Activated naive CD8-positive, alpha-beta T cell treated with anti-CD3 and anti-CD28 coated beads, Interleukin-2, amount 10 ng/mL, durations not matched to agents 7 days and 5 days (primary cell): Measurements from ENCODE around the gene KIF26B. TPM values are rescaled to one million over a fixed set of nuclear protein-coding genes. Genes with fewer than 3 reads are reported as not detected.
"Not testable (repeated sequence)": the region's sequence is repeated elsewhere in the genome, so short reads cannot be mapped to it uniquely, and the experiment has no call there.

ENCODE experiments used
- ATAC-seq: fragments of 150-1000 bp; cut with Tn5 transposase; one replicate; pipeline ENCODE4 v1.10.0; 2021; ENCODE audit warnings: low read depth, moderate library complexity
- POLR2A ChIA-PET: fragments of 350-600 bp; sonication (Branson Sonifier 250); formaldehyde crosslinking; loops from one replicate; lab custom pipeline; 2021; ENCODE audit warnings: antibody characterized with exemption; lab: Charles Lee
- DNase-seq: peaks from one replicate; pipeline ENCODE4 v3.0.0; 2021
- H3K27ac Mint-ChIP-seq: one replicate; pipeline ENCODE4 v1.8.0; 2022; ENCODE audit warnings: mild to moderate bottlenecking, mixed read lengths
- H3K27me3 Mint-ChIP-seq: one replicate; pipeline ENCODE4 v1.8.0; 2022; ENCODE audit warnings: mild to moderate bottlenecking, moderate library complexity, mixed read lengths
- H3K36me3 Mint-ChIP-seq: one replicate; pipeline ENCODE4 v1.8.0; 2021; ENCODE audit warnings: mild to moderate bottlenecking, mixed read lengths
- H3K4me1 Mint-ChIP-seq: one replicate; pipeline ENCODE4 v1.8.0; 2021; ENCODE audit warnings: mixed read lengths
- H3K4me3 Mint-ChIP-seq: one replicate; pipeline ENCODE4 v1.8.0; 2022; ENCODE audit warnings: mild to moderate bottlenecking, moderate library complexity, mixed read lengths
- H3K9me3 Mint-ChIP-seq: one replicate; pipeline ENCODE4 v1.8.0; 2021; ENCODE audit warnings: mixed read lengths
- total RNA-seq, 2 experiments: library from RNA; stranded (reverse); gene quantifications; one replicate each; pipeline ENCODE4 v1.2.3, GENCODE V29; 2021

KIF26B gene
- total RNA-seq, 2 experiments from 2014 or later = 0.14 TPM; not detected in 1

DNA sequence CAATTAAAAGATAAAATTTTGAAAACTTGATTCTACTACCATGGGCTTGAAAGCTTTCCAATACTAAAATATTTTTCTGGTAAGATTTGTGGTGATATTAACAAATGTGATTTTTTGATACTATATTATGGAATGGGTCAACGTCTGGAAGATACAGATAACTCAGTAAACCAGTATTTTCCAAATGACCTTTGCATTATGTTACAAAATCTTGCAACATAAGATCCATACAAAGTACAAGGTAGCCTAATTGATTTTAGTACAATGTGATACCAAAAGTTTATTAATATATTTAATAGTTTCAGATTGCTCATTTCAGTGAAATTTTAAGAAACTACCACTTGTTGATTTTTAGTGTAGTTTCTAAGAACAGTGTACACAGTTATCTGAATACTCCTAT lies 236.2 kb downstream of the KIF26B start:
- Mint-ChIP-seq H3K36me3 (no peaks in the 10 kb centered on the region), H3K9me3 (peaks cover 3% of the 10 kb centered on the region), H3K4me1 (no peaks in the 10 kb centered on the region), H3K27ac (no peak overlapping the region), H3K27me3 (peaks cover 12% of the 10 kb centered on the region), H3K4me3 (no peak overlapping the region)
- DNase-seq (no peak), ATAC-seq (no peak)
- POLR2A ChIA-PET = no interaction called here

- no peak for ATAC-seq
- no peaks in the 10 kb centered on the region for H3K4me1 Mint-ChIP-seq
- no peak overlapping the region for H3K27ac Mint-ChIP-seq
- H3K9me3 Mint-ChIP-seq = peaks cover 3% of the 10 kb centered on the region
- no peak overlapping the region for H3K4me3 Mint-ChIP-seq
- no peak for DNase-seq
- POLR2A ChIA-PET = no interaction called here
- no peaks in the 10 kb centered on the region for H3K36me3 Mint-ChIP-seq
- peaks cover 13% of the 10 kb centered on the region for H3K27me3 Mint-ChIP-seq
Measured at GRCh38 chr1:245393694-245394093, 238.9 kb downstream of the KIF26B start.

DNA sequence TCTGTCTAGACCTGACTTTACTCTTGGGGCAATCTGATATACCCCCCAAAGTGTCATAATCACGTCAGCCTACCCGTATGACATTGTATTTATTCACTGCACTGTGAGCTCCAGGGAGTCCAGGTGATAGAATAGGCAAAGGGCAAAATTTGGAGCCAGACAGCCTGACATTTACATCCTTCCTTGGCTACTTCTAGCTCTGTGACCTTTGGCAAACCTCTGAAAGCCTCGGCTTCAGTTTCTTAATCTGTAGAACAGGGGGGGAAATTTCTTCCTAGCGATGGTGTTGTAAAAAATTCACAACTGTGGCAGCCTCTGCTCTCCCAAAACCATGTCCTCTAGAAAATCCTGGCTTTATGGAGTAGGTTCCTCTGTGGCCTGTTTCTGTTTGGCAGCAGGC lies 240.9 kb downstream of the KIF26B start:
- ATAC-seq = no peak
- peaks cover 3% of the 10 kb centered on the region for H3K9me3 Mint-ChIP-seq
- H3K4me3 Mint-ChIP-seq = no peak overlapping the region
- POLR2A ChIA-PET = no interaction called here
- DNase-seq = no peak
- H3K4me1 Mint-ChIP-seq = no peaks in the 10 kb centered on the region
- H3K36me3 Mint-ChIP-seq = no peaks in the 10 kb centered on the region
- H3K27me3 Mint-ChIP-seq = peaks cover 16% of the 10 kb centered on the region
- no peak overlapping the region for H3K27ac Mint-ChIP-seq

GRCh38 chr1:245396615-245397014 lies 241.8 kb downstream of the KIF26B start:
- POLR2A ChIA-PET = no interaction called here
- no peak overlapping the region for H3K27ac Mint-ChIP-seq
- H3K36me3 Mint-ChIP-seq = no peaks in the 10 kb centered on the region
- no peaks in the 10 kb centered on the region for H3K4me1 Mint-ChIP-seq
- DNase-seq (no peak), ATAC-seq (no peak)
- no peak overlapping the region for H3K4me3 Mint-ChIP-seq
- H3K27me3 Mint-ChIP-seq = peaks cover 15% of the 10 kb centered on the region
- H3K9me3 Mint-ChIP-seq = peaks cover 3% of the 10 kb centered on the region

GRCh38 chr1:245397771-245398170 lies 243.0 kb downstream of the KIF26B start:
- no peak overlapping the region for H3K27ac Mint-ChIP-seq
- POLR2A ChIA-PET = no interaction called here
- H3K27me3 Mint-ChIP-seq = peaks cover 17% of the 10 kb centered on the region
- no peaks in the 10 kb centered on the region for H3K36me3 Mint-ChIP-seq
- peaks cover 3% of the 10 kb centered on the region for H3K9me3 Mint-ChIP-seq
- H3K4me1 Mint-ChIP-seq = no peaks in the 10 kb centered on the region
- no peak for DNase-seq
- ATAC-seq = no peak
- no peak overlapping the region for H3K4me3 Mint-ChIP-seq

- H3K27me3 Mint-ChIP-seq = peaks cover 15% of the 10 kb centered on the region
Measured at GRCh38 chr1:245398180-245398579, 243.4 kb downstream of the KIF26B start.

DNA sequence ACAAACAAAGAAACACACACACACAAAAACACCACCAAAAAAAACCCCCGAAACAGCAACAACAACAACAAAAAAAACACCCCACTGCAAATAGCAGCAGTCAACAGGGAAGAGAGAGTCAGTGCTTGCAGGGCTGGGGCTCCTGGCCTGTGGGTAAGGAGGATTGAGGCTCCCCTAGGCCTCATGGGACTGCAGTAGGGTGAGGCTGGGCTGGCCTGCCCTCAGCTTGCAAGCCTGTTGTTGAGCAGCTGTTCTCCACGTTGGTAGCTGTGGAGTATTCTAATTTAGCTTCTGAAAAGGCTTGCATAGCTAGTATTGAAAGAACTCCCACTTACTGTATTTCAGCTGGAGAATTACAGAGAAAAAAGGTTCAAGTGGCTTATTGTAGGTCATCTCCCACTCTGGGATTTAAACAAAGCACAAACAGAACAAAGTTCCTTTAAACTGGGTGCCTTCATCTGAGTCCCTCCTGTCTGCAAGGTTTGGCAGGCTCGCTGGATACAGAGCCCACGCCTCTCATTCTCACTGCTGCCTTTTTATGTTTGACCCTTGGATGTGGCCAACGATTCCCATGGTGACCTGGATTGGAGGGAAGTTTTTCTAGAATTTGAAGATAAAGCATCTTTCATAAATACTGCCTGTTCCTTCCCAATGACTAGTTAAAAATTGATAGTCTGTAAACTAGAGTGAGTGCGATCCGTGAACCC lies 247.2 kb downstream of the KIF26B start:
- no peaks in the 10 kb centered on the region for H3K36me3 Mint-ChIP-seq
- POLR2A ChIA-PET = no interaction called here

More at GRCh38 chr1:245398180-245398579, 243.4 kb downstream of the KIF26B start:
- Mint-ChIP-seq H3K36me3 (no peaks in the 10 kb centered on the region), H3K9me3 (peaks cover 2% of the 10 kb centered on the region), H3K4me1 (no peaks in the 10 kb centered on the region), H3K4me3 (no peak overlapping the region), H3K27ac (no peak overlapping the region)
- DNase-seq (no peak), ATAC-seq (no peak)
- POLR2A ChIA-PET = no interaction called here

GRCh38 chr1:245402998-245403397 lies 248.2 kb downstream of the KIF26B start:
- H3K36me3 Mint-ChIP-seq, H3K27ac Mint-ChIP-seq, H3K4me1 Mint-ChIP-seq, POLR2A ChIA-PET, H3K4me3 Mint-ChIP-seq, H3K9me3 Mint-ChIP-seq, ATAC-seq, DNase-seq: not testable (repeated sequence)
- H3K27me3 Mint-ChIP-seq = peaks cover 14% of the 10 kb centered on the region

More for the DNA sequence above, 247.2 kb downstream of the KIF26B start:
- Mint-ChIP-seq H3K9me3 (no peaks in the 10 kb centered on the region), H3K4me3 (no peak overlapping the region), H3K27ac (no peak overlapping the region), H3K4me1 (no peaks in the 10 kb centered on the region), H3K27me3 (peaks cover 16% of the 10 kb centered on the region)
- no peak for DNase-seq
- no peak for ATAC-seq

- H3K4me1 Mint-ChIP-seq = no peaks in the 10 kb centered on the region
- peaks cover 9% of the 10 kb centered on the region for H3K27me3 Mint-ChIP-seq
- ATAC-seq (no peak), DNase-seq (no peak)
- H3K36me3 Mint-ChIP-seq = no peaks in the 10 kb centered on the region
- H3K9me3 Mint-ChIP-seq = no peaks in the 10 kb centered on the region
- POLR2A ChIA-PET = no interaction called here
- H3K4me3 Mint-ChIP-seq = no peak overlapping the region
- no peak overlapping the region for H3K27ac Mint-ChIP-seq
Measured at GRCh38 chr1:245404527-245404926, 249.7 kb downstream of the KIF26B start.

DNA sequence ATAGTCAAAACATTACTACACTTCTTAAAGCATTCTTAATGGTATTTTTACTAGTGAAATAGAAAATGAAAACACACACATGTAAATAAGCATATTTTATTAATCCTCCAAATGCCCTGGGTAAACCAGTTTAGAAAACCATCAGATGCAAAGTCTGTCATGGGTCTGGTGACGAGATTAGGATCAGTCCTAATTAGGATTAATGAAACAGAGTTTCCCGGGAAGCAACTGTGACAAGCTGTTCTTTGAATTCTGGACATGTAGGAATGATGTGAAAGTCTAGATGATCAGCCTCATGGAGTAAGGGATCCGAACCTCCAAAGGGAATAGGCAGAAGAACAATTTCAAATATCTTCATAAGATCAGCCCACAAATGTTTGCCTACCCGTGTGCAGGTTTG lies 250.2 kb downstream of the KIF26B start:
- no peaks in the 10 kb centered on the region for H3K4me1 Mint-ChIP-seq
- H3K4me3 Mint-ChIP-seq = no peak overlapping the region
- ATAC-seq (no peak), DNase-seq (no peak)
- H3K36me3 Mint-ChIP-seq = no peaks in the 10 kb centered on the region
- POLR2A ChIA-PET = no interaction called here
- H3K27me3 Mint-ChIP-seq = peaks cover 9% of the 10 kb centered on the region
- H3K9me3 Mint-ChIP-seq = no peaks in the 10 kb centered on the region
- H3K27ac Mint-ChIP-seq = no peak overlapping the region

DNA sequence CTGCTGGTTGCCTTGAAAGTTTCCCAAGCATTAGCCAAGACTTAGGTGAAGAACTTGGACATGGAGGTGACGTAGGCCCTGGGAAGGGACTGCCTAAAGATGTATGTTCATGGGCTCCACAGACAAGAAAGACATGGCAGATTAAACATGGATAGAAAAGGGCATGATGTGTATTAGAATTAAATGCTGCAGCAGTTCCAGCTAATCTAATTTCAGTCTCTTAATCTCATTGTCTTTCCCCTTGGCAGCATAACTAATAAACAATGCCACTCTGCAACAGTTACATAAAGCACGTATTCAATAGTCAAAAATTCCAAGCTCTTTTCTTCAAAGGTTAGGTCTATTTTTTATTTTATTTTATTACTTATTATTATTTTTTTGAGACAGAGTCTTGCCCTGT lies 251.6 kb downstream of the KIF26B start:
- DNase-seq (no peak), ATAC-seq (no peak)
- H3K27me3 Mint-ChIP-seq = peaks cover 9% of the 10 kb centered on the region
- no peaks in the 10 kb centered on the region for H3K36me3 Mint-ChIP-seq
- POLR2A ChIA-PET = no interaction called here
- no peaks in the 10 kb centered on the region for H3K9me3 Mint-ChIP-seq
- H3K27ac Mint-ChIP-seq = no peak overlapping the region
- no peak overlapping the region for H3K4me3 Mint-ChIP-seq
- no peaks in the 10 kb centered on the region for H3K4me1 Mint-ChIP-seq

GRCh38 chr1:245407983-245408382 lies 253.2 kb downstream of the KIF26B start:
- DNase-seq (no peak), ATAC-seq (no peak)
- Mint-ChIP-seq H3K27me3 (peaks cover 6% of the 10 kb centered on the region), H3K9me3 (no peaks in the 10 kb centered on the region), H3K4me3 (no peak overlapping the region), H3K27ac (no peak overlapping the region), H3K4me1 (no peaks in the 10 kb centered on the region), H3K36me3 (no peaks in the 10 kb centered on the region)
- POLR2A ChIA-PET = no interaction called here

DNA sequence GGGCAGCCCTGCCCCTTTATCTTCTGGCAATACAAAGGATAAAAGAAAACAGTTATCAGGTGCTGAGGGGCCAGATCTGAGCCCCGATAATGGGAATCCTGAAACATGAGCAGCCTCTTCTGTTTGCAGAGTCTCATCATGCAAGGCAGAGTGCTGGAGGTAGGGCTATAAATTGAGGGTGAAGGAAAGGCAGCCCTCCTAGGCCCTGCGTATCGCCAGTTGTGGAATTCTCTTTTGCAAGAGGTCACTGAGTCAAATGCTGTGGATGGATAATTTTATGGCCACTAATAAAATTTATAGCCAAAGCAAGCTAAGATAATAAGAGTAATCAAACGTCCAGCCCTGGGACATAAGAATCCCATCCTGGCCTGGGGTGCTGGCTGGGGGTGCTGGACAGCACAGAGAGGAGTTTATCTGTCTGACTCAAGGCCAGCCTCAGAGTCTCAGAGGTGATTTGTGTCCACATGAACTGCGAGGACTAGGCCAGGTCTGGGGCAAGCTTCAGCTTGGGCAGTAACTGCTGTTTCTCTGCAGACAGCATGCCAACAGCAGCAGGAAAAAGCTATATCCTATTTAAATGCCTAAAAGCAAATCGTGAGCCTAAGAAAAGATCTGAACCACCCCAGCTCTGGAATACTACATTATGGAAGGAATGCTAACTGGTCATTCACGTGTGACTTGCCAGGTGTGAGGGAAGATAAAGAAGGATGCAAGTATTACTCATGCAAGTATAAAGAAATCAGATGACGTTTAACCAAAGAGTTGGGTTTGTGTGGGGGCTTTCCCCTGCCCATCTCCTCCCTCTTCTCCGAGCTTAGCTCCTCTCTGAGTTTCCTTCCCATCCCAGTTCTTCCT lies 254.8 kb downstream of the KIF26B start:
- no peak for ATAC-seq
- Mint-ChIP-seq H3K4me3 (no peak overlapping the region), H3K36me3 (no peaks in the 10 kb centered on the region), H3K4me1 (no peaks in the 10 kb centered on the region), H3K27me3 (peaks cover 3% of the 10 kb centered on the region), H3K27ac (no peak overlapping the region), H3K9me3 (no peaks in the 10 kb centered on the region)
- POLR2A ChIA-PET = no interaction called here
- no peak for DNase-seq
